NCI-H510A (cell line): ENCODE measurements around the gene SEC22A.

Experiments used
- DNase-seq: peaks from one replicate; lab custom pipeline; 2025; lab: John Stamatoyannopoulos, UW

SEC22A gene, protein sequence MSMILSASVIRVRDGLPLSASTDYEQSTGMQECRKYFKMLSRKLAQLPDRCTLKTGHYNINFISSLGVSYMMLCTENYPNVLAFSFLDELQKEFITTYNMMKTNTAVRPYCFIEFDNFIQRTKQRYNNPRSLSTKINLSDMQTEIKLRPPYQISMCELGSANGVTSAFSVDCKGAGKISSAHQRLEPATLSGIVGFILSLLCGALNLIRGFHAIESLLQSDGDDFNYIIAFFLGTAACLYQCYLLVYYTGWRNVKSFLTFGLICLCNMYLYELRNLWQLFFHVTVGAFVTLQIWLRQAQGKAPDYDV

DNA sequence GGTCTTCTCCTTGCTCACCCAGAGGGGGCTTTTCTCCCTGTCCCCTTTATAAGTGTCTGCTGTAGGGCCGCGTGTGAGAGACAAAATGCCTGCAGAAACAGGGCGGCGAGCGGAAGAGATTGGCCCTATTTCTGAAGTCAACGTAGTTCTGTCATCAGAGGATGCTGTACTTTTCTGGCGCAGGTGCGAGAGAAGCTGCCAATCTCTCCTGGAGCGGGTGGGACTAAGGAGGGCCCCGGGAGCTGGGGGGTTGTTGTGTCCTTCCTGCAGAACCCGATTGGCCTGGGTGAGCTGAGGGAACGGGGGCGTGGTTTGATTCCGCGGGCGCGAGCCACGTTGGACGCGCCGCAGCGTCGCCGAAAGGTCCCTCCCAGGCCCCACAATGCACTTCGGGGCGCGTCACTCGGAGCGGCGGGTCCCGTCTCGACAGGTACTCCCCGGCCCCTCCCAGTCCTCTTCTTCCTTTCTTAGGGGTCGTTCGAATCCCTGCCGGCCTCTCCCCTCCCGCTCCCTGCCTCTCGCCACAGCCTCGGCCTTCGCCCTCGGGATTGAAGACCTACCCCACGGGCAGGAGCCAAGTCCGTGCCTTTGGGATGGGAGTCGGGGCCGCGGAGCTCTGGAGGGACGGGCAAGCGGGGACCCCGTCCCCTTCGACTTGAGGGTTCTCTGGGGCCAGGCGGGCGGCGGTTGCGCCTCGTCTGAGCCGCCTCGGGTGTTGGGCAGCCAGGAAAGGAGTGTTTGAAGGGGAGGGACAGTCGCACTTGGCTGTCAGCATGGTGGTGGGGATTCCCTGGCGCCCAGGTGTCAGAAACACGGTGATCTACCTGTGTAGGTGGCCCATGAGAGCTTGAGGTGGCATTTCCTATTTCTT lies at the start of gene SEC22A:
TSS of gene SEC22A (plus strand) at position 387 of the 871 bp plus-strand sequence. CDS start 7,275 bp downstream, outside the sequence.
- DNase-seq: peak; percentile 93

DNA sequence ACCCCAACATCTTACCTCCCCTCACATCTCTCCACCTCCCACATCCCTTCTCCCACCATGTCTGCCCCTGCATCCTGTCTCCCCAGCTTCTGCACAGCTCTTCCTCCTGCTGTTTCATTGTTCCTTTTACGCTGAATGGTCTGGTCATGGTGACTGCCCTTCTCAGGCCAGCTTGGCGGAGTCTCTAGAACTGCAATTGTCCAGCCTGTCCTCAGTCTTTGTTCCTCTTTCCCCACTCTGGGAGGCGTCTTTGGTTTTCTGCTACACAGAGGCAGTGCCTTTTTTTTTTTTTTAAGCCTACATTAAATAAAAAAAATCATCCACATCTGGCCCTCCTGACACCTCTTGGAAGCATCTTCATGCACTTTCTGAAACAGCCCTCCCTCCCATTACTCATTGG lies 49.1 kb upstream of the SEC22A start:
- DNase-seq: no peak

DNA sequence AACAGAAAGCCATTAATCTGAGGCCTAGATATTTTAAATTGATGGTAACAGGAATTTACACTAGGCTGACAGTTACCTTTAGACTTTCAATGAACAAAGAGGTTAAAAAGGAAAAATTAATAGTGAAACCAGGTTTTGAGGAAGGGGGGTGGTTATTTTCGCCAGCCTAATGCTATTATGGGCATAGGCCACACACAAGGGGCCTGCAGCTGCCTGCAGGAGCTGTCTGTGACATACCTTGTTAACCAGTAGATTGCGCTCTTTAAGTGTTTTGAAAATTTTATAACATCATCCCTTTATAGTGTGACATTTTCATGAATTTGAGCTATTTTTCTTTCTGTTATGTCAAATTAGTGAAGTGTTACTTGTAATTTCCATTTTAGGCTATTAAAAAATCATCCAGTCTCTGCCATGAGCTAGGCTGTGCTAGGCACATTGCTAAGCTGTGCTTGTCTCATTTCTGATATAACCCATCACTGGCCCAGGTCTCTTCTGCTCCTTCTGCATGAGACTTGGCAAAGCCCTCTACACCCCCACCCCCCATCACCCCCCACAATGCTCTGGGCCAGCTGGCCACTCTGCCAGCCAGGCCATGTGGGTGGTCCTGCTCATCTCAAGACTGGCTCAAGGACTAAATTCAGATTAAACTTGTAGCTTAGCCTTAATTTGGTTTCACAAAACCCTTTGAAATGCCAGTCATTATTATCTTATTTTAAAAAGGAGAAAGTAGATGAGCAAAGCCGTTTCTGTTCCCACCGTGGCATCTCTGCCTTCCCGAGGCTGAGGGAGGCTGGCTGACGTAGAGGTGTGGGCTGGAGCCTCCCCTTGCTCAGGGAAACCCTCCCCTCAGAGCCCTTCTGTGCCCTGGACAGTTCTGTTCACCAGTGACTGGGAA lies 48.4 kb upstream of the SEC22A start:
- no peak for DNase-seq

DNA sequence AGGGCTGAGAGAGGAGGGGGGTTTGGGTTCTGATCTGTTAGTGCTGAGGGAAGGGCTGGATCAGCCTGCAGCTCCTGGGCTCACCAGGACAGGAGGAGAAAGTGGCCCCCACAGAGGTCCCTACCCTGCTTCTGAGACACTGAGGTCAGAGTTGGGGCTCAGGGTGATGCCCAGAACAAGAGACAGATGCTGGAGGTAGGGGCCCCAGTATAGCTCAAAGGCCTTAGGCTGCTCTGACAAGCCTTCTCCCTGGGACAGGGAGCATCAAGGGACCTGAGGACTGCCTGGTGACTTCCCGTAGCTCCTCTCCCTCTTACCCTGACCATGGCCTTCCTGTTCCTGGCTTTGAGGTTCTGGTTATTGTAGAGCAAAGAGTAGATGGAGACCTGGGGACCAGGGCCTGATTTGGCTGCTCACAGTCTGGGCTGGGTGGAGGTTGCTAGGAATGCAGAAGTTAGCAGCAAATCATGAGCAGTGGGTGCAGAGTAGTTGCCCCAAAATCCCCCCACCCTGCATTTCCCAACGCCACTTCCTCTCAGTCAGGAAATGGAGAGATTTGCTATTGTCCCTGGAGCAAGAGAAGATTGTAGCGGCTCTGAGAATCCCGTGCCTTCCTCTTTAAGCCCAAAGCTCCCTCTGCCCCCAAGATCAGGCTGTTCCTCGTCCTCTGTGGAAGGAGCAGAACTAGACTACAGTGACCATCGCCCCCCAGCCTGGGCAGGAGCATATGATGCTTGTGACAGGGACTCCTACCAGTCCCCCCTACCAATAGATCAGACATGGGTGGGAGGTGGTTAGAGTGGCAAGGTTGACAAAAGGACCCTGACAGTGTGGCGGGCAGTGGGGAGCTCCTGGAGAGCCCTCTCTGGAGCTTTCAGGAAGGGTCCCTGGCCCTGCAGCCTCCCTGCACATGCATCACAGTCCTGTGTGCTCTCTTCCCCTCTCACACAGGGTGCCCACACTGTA lies 47.4 kb upstream of the SEC22A start:
- DNase-seq: no peak

DNA sequence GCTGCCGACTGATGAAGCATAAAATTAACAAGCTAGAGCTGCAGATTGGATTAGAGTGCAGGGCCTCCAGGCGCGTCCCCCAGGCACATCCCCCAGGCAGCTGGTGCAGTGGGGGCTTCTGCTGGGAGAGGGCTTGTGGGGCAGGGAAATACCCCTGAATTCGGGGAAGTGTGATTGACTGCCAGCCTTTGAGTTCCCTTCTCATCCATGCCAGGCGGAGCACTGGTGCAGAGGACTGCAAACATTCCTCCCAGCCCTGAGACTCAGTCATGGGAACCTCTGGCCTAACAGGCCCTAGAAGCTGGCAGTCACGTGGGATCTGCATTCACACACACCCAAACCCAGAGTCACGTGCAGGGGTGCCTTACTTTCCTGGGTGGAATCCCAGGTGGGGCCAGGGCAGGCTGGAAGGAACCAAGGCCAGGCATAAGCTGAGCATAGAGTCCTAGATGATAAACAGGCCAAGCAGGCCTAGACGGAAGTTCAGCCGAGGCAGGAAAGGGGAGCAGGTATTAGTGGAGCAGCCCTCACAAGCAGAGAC lies 46.2 kb upstream of the SEC22A start:
- DNase-seq: no peak

DNA sequence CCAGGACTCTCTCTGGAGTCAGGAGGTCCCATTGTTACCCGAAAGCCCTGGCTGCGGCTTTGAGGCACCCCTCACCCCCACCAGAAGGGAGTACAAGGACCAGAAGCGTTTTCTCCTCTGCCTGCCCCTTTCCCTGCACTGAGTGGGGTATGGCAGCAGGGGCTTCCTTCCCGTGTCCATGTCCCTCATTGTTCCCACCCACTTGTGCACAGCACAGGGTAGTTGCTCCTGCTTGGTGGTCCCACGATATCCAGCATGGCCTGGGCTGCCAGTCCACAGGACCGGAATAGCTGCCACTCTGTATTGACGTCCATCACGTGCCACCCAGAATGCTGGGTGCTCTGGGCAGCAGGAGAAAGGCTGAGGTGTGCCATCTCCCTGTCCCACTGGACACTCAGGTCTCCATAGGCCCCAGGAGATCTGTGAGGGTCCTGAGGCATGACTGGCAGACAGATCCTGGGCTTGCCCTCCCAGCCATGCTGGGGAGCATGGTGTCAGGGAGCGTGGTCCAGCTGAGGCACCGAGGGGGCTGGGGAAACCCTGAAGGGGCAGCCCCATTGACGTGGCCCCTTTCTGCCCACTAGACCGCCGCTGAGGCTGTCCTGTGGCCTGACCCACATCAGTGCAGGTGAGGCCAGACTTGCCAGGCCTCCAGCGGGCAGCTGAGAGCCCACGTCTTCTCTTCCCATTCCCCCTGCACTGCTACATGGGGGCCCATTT lies 45.3 kb upstream of the SEC22A start:
- DNase-seq: no peak

DNA sequence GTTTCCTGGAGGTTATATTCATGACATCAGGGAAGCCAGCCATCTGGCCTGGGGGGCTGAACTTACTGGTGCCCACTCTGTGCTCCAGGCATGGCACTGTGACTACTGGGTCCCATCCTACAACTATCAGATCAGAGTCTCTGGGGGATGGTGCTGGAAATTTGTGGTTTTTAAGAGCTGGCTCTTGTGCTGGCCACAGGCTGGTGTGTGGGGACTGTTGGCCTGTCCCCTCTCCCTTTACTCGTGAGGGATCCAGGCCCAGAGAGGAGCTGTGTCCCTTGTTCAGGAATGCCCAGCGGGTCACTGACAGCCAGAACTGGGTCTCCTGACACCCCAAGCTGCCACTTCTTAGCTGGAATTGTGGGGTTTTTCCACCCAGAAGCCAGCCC lies 44.5 kb upstream of the SEC22A start:
- DNase-seq: no peak

DNA sequence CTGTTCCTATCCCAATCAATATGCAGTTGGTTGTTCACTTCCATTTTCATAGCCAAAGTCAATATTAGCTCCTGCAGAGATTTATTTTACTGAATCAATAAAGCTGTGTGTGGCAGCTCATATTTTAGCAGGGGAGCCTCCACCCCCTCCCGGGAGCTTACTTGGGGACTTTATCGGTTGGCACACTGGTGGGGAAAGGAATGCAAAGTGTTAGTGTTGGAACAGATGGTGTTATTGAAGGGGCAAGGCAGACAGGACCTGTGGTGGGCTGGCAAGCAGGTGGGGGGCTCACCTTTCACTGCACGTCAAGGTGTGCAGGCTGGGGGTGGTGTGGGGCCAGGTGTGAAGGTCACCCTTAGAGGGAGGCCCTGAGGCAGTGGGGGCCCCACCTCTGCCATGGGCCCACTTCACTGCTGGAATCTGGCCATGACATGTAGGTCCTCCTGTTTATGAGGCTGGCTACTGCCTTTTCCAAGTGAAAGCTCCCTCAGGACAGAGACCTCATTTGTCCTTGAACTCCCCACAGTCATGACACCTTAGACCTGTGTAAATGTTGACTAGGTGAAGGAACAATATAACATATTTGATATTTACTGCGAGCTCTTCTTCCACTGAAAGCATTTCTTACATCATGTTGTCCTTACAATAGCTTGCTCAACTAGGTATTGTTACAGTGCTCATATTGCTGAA lies 44.0 kb upstream of the SEC22A start:
- no peak for DNase-seq

DNA sequence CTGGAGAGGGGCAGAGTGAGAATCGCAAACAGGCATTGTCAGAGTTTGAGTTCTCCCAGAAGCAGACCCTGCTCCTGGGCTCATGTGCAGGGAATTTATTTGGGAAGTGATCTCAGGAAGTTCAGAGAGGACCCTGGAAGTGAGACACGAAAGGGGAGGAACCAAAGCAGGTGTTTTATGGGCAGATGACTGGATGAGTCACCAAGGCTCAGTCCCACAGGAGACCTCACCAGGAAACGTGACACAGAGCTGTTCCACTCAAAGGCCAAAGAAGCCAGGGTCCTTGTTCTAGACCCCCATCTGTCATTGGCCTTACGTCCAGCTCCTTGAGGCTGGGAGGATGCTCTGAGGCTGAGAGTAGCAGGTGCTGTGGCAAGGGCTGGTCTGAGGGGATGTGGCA lies 43.4 kb upstream of the SEC22A start:
- no peak for DNase-seq

DNA sequence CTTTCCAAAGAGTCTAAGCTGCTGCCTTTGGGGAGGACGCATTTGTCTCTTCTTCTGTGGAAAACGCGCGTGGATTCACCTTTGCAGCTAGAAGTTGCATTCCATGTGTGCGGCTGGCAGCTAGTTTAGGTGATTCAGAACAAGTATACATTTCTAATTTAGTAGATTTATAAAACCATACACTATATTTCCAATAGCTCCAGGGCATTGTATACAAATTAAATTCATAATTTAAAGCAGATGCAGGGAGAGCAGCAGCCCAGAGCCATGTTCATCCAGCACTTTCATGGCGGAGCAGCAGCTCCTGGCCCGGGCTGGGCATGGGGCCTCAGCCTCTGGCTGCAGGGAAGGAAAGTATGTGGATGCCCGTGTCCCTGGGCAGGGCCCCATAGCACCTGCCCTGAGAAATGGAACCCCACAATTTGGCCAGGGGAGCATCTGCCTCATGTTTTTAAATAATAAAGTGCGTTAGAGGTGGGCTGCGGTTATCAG lies 42.8 kb upstream of the SEC22A start:
- DNase-seq: no peak

DNA sequence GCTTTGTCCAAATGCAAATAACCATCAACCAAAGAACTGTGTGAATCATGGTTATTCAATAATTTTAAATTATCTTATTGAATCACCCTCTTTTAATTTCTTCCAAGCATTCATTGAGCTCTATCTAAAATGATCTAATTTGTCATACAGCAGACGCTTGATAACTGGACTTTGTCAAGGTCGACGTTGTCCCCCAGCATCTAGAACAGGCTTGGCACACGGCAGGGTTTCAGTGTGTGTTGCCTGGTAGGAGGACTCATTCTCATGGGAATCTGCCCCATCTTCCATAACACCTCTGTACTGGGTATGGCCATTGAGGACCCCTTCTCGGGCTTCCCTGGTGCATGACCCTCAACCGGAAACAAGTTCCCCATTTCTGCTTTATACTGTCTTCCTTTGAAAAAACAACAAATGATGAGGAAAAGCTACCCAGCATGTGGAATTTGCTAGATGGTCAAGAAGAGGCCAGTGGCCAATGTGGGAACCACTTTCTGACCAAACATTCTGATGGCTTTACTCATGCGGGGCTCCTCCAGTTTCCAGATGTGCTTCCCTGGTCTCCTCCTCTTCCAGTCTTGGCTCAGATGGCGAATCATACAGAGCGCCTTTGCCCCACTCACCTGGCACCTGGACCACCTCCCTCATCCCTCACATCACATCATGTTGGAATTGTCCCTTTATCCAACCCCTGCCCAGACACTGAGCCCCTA lies 41.7 kb upstream of the SEC22A start:
- DNase-seq: no peak

DNA sequence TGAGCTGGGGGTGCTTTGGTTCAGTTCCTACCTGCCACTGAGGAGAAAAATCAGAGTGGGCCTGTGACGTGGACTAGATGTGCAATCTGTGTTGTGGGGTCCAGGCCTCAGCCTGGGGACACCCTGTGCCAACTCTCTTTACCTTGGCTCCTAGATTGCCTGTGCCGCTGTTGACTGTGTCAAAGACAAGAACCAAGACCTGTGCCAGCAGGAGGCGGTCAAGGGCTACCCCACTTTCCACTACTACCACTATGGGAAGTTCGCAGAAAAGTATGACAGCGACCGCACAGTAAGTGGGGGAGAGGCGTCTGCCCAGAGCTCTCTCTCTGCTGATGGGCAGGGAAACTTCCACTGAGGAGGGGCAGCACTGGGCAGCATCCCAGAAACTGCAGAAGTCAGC lies 40.6 kb upstream of the SEC22A start:
- DNase-seq: no peak

DNA sequence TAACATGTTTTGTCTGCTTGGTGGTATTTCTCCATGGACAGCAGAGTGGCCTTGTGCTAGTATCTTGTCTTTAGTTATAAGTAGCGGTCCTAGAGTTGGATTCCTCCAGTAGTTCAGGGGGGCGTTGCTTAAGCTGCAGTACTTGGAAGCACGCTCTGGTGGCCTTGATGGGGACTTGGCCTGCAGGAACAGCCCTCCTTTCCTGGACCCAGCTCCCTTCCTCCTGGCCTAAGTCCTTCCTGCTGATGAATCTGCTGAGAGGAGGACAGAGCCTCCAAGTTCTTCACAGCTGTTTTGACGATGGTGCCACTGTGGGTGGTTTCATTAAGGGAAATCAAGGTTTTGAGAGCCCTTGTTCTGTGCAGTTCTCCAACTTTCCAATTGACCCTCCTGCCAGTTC lies 38.6 kb upstream of the SEC22A start:
- no peak for DNase-seq

DNA sequence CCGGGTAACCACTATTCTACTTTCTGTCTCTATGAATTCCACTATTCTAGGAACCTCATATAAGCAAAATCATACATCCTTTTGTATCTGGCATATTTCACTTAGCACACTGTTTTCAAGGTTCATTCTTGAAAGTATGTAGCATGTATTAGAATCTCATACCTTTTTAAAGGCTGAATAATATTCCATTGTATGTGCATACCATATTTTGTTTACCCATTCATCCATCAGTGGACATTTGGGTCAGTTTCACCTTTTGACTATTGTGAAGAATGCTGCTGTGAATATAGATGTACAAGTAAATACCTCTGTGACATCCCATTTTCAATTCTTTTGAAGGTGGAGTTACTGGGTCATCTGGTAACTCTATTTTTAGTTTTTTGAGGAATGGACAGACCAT lies 36.6 kb upstream of the SEC22A start:
- no peak for DNase-seq

DNA sequence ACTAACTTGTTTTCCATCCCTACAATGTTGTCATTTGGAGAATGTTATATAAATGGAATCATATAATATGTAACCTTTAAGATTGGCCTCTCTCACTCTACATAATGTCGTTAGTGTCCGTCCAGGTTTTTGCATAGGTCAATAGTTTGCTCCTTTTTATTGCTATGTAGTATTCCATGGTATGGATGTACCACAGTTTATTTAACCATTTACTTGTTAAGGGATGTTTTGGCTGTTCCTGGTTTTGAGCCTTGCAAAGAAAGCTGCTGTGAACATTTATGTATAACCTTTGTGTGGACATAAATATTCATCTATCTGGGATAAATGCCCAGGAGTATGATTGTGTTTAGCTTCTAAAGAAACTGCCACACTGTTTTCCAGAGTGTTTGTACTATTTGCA lies 34.1 kb upstream of the SEC22A start:
- no peak for DNase-seq

DNA sequence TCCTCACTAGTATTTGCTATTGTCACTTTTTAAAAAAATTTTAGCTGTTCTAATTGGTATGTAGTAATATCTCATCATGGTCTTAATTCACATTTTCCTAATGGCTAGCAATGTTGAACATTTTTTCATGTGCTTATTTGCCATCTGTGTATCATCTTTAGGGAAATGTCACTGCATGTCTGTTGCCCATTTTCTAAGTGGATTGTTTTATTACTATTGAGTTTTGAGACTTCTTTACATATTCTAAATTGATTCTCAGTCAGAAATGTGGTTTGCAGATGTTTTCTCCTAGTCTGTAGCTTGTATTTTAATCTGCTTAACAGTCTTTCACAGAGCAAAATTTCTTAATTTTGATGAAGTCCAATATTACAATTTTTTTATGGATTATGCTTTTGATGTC lies 33.6 kb upstream of the SEC22A start:
- no peak for DNase-seq

DNA sequence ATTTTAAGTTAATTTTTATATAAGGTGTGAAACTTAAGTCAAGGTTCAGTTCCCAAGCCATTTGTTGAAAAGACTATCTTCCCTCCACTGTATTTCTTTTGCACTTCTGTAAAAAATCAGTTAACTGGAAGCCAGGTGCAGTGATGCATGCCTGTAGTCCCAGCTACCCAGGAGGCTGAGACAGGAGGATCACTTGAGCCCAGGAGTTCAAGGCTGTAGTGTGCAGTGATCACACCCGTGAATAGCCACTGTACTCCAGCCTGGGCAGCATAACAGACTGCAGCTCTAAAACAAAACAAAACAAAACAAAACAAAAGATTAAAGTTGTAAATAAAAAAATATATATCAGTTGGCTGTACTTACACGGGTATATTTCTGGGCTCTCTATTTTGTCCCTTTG lies 33.1 kb upstream of the SEC22A start:
- DNase-seq: no peak

DNA sequence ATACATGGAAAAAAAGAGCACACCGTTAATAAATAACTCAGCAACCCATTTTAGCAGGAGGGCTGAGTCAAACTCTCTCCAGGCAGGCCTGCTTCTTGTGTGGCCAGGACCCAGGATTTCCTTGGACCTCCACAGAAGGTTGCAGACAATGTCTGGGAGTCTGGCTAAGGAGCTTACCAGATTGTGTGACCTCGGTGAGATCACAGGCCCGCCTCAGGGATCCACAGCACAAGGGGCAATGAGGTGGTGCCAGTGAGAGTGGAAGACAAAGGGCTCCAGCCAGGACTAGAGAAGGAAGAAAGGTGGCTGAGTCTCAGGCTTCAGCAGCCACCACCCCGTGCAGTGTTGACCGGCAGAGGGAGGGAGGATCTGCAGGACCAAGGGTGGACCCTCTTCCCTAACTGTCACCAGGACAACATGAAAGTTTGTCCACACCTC lies 32.2 kb upstream of the SEC22A start:
- DNase-seq: no peak

DNA sequence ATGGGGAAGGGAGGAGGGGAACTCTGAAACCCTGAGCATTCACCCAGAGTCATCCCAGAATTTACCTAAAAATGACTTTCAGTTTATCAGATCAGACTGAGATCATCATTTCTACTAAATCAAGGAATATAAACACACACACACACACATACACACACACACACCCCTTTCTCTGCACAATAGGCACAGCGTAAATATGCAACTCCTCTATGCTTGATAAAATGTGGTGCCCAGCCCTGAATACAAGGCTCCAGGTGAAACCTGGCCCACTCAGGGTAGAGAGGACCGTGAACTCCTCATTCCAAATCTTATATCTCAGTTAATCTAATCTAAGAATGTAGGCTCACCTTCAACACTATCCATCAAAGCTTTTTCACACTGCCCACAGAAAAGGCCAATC lies 31.8 kb upstream of the SEC22A start:
- DNase-seq: no peak
